SJCRH30 (cell line): ENCODE data around the gene MEIS2. TPM values are rescaled to one million over a fixed set of nuclear protein-coding genes. Genes with fewer than 3 reads are reported as not detected.

Source experiments
- DNase-seq, 2 experiments: peaks; one replicate each; pipeline ENCODE4 v3.0.0-alpha.2; 2015 to 2020
- H3K27ac ChIP-seq: fragments of 250-450 bp; sonication (Bioruptor Pico); 2 replicates; pipeline ENCODE4 v1.5.1; 2020; ENCODE audit warnings: mild to moderate bottlenecking, moderate library complexity
- H3K27me3 ChIP-seq: fragments of 250-450 bp; sonication (Bioruptor Pico); 2 replicates; pipeline ENCODE4 v1.5.1; 2020; ENCODE audit warnings: mild to moderate bottlenecking, moderate library complexity
- H3K36me3 ChIP-seq: fragments of 250-450 bp; sonication (Bioruptor Pico); 2 replicates; pipeline ENCODE4 v1.5.1; 2020; ENCODE audit warnings: mild to moderate bottlenecking, moderate library complexity
- H3K4me1 ChIP-seq: fragments of 250-450 bp; sonication (Bioruptor Pico); 2 replicates; pipeline ENCODE4 v1.5.1; 2020; ENCODE audit warnings: mild to moderate bottlenecking, moderate library complexity
- H3K4me3 ChIP-seq: fragments of 250-450 bp; sonication (Bioruptor Pico); 2 replicates; pipeline ENCODE4 v1.5.1; 2020; ENCODE audit warnings: mild to moderate bottlenecking, moderate library complexity
- H3K9me3 ChIP-seq: fragments of 250-450 bp; sonication (Bioruptor Pico); replicated peaks from 2 replicates; pipeline ENCODE4 v1.5.1; 2020; ENCODE audit warnings: mild to moderate bottlenecking, moderate library complexity
- total RNA-seq: library from RNA; depleted of rRNA; stranded (reverse); fragments of >200 nt; shearing (Covaris generic); gene quantifications from 2 replicates; pipeline ENCODE4 v1.2.3, GENCODE V29; 2014

MEIS2 gene
- total RNA-seq, 1 experiment from 2014 or later, result 18.4 TPM

DNA sequence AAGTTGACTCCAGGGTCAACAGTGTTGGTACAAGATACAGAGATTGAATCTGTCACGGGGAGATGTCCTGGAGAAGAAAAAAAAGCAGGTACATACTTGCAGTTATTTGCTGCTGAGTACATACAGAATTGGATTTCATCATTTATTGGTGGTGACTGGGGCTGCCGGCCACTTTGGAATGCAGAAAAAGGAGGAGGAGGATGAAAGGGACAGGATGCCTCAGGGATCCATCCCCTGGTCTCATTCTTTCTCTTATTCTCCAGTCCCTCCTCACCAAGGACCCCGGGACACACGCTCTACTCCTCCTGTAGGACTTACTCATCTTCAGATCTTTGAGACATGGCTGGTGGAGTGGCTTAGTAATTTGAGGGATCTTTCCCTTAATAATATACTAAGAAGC is 30.0 kb upstream of the MEIS2 start:
- Histone ChIP-seq H3K27me3 (no peaks in the 10 kb centered on the region), H3K9me3 (no peaks in the 10 kb centered on the region), H3K4me3 (no peak overlapping the region), H3K36me3 (no peaks in the 10 kb centered on the region), H3K27ac (no peak overlapping the region), H3K4me1 (no peaks in the 10 kb centered on the region)
- no peak for DNase-seq

- H3K4me1 ChIP-seq, result no peaks in the 10 kb centered on the region
- DNase-seq, result no peak
- H3K9me3 ChIP-seq, result no peaks in the 10 kb centered on the region
- no peaks in the 10 kb centered on the region for H3K36me3 ChIP-seq
- H3K4me3 ChIP-seq, result no peak overlapping the region
- no peak overlapping the region for H3K27ac ChIP-seq
- no peaks in the 10 kb centered on the region for H3K27me3 ChIP-seq
Observed at GRCh38 chr15:37125143-37125542, 24.8 kb upstream of the MEIS2 start.

DNA sequence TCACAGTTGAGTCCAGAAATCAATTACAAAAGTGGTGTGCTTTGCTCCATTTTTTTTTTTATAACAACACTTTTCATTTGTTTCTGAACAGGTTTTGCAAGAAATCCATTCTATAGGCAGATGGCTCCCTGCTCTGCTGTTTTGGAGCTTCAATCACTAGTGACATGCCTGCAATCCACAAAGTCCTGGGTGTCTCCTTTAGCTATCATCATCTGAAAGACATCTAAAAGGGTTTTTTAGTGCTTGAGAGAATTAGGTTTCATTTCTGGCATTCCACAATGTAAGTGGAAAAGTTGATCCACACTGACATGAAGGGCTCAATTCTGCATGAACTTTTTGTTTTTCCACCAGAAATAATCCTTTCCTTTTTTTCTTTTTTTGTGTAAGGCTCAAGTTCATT is 24.0 kb upstream of the MEIS2 start:
- Histone ChIP-seq H3K27me3 (no peaks in the 10 kb centered on the region), H3K4me3 (no peak overlapping the region), H3K27ac (no peak overlapping the region), H3K4me1 (no peaks in the 10 kb centered on the region), H3K9me3 (no peaks in the 10 kb centered on the region), H3K36me3 (no peaks in the 10 kb centered on the region)
- no peak for DNase-seq

DNA sequence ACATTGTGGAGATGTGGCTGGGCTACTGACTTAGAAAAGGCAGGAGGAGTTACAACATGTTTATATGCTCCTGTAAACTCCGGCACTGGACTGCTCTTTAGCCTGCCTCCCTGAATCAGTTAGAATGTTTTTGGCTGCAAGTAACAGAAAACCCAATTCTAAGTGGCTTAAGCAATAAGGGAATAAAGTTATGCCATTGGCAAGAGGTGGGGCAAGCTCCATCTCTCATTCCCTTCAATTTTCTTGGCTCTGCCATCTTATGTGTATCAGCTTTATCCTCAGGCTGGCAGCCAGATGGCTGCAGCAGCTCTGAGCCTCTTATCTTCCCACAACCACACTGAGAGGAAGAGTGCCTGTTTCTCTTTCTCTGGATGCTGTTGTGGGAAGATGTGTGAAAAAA is 22.4 kb upstream of the MEIS2 start:
- no peaks in the 10 kb centered on the region for H3K36me3 ChIP-seq
- H3K27me3 ChIP-seq, result no peaks in the 10 kb centered on the region
- no peak overlapping the region for H3K27ac ChIP-seq
- DNase-seq, result no peak
- no peaks in the 10 kb centered on the region for H3K4me1 ChIP-seq
- no peak overlapping the region for H3K4me3 ChIP-seq
- H3K9me3 ChIP-seq, result no peaks in the 10 kb centered on the region

DNA sequence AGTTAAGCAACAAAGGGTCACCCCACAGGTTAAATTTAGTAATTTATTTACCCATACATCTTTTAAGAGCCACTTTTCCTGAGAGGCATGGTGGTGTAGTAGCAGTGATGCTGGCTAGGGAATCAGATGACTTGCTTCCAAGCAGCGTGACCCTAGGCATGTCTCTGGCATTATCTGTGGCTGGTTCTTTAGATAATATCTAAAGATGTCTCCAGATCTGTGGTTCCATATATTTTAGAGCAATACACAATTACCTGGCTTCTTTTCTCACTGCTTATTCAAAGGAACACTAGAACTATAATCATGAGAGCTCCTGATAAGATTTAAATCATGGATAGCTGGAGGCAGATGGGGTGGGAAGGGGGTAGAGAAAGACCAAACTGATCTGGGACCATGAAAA is 21.1 kb upstream of the MEIS2 start:
- Histone ChIP-seq H3K9me3 (no peaks in the 10 kb centered on the region), H3K27ac (no peak overlapping the region), H3K4me3 (no peak overlapping the region), H3K27me3 (no peaks in the 10 kb centered on the region), H3K4me1 (no peaks in the 10 kb centered on the region), H3K36me3 (no peaks in the 10 kb centered on the region)
- no peak for DNase-seq

GRCh38 chr15:37117030-37117429 is 16.7 kb upstream of the MEIS2 start:
- no peak for DNase-seq
- no peaks in the 10 kb centered on the region for H3K27me3 ChIP-seq
- no peak overlapping the region for H3K4me3 ChIP-seq
- no peak overlapping the region for H3K27ac ChIP-seq
- no peaks in the 10 kb centered on the region for H3K4me1 ChIP-seq
- no peaks in the 10 kb centered on the region for H3K9me3 ChIP-seq
- H3K36me3 ChIP-seq, result no peaks in the 10 kb centered on the region

- Histone ChIP-seq H3K4me1 (no peaks in the 10 kb centered on the region), H3K9me3 (no peaks in the 10 kb centered on the region), H3K27ac (no peak overlapping the region), H3K4me3 (no peak overlapping the region), H3K36me3 (no peaks in the 10 kb centered on the region), H3K27me3 (no peaks in the 10 kb centered on the region)
- DNase-seq, result no peak
Observed at GRCh38 chr15:37115538-37115937, 15.2 kb upstream of the MEIS2 start.

DNA sequence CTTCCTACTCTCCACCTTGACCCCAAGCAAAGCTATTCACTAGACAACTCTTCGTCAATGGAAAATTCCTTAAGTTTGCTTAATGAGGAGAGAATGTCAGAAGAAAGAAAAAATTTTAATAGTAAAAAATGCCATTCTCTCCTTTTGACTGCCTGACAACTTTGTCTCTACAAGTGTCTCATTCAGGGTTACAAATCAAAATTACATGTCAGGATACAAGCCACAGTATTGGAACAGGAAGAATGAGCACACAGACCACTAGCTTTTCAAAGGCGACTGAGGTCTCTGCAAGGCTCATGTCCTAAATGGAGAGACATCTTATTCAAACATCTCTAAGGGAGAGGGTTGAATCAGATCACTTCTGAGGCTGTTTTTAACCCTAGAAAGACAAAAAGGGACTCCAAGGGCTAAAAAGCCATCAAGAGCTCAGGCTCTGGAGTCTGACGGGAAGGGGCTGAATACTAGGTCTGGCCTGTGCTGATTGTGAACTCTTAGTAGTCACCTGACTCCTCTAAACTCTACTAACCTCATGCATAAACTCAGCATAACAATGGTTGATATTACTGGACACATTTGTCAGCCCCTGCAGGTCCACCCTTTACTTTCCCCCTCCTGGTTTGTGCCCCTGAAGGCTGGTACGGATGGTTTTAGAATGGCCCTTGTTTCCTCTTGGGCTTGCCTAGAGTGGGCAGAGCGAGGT is 12.8 kb upstream of the MEIS2 start:
- Histone ChIP-seq H3K27ac (no peak overlapping the region), H3K36me3 (no peaks in the 10 kb centered on the region), H3K9me3 (no peaks in the 10 kb centered on the region), H3K27me3 (no peaks in the 10 kb centered on the region), H3K4me3 (no peak overlapping the region), H3K4me1 (no peaks in the 10 kb centered on the region)
- no peak for DNase-seq

GRCh38 chr15:37112171-37112570 is 11.8 kb upstream of the MEIS2 start:
- DNase-seq, result no peak
- H3K9me3 ChIP-seq, result no peaks in the 10 kb centered on the region

DNA sequence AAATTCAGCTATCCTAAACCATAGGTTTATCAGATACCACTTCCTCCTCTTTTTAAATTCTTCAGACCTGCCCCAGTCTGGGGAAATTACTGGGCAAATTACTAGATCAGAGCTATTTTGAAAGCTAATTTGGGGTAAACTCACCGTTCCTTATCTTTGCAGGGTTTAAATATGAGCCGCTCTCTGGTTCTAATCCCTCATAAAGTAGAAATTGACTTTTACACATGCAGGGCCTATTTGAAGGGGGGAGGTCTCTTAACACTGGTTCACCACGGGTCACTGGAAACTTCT is 11.0 kb upstream of the MEIS2 start:
- no peak for DNase-seq
- H3K27ac ChIP-seq, result no peak overlapping the region
- H3K9me3 ChIP-seq, result no peaks in the 10 kb centered on the region
- no peaks in the 10 kb centered on the region for H3K27me3 ChIP-seq
- no peaks in the 10 kb centered on the region for H3K4me1 ChIP-seq
- no peaks in the 10 kb centered on the region for H3K36me3 ChIP-seq
- no peak overlapping the region for H3K4me3 ChIP-seq

More at GRCh38 chr15:37112171-37112570, 11.8 kb upstream of the MEIS2 start:
- H3K27me3 ChIP-seq, result no peaks in the 10 kb centered on the region
- no peak overlapping the region for H3K4me3 ChIP-seq
- H3K27ac ChIP-seq, result no peak overlapping the region
- H3K36me3 ChIP-seq, result no peaks in the 10 kb centered on the region
- H3K4me1 ChIP-seq, result no peaks in the 10 kb centered on the region

DNA sequence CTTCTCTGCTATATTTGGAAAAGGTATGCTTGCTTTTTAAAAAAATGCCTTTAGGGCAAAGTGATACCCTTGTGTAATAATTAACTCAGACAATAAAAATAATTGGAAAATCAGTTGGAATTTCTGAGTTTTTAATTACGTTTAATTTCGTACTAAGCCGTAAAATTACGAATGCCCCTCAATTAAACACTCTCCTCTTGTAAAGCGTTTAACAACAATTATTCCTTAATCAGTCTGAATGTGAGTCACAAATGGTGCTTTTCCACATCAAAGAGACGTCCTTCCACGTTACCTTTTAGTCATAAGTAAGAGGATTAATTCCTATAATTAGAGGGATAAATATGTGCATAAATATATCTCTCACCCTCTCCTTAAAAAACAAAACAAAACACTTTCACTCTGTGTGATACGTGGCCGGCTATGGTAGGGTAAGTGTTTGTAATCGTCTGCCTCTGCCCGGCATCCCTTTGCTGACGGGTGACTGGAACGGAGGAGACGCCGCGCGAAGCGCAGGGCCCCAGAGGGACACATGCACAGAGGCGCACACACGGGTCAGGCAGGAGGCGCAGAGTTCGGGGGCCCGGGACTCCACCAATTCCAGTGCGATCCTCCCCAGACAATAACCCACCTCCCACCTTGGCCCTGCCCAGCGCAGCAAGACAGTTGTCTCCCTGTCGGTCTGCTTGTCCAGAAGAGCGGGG is 9.7 kb upstream of the MEIS2 start:
- no peaks in the 10 kb centered on the region for H3K4me1 ChIP-seq
- H3K9me3 ChIP-seq, result no peaks in the 10 kb centered on the region
- no peak overlapping the region for H3K27ac ChIP-seq
- H3K27me3 ChIP-seq, result no peaks in the 10 kb centered on the region
- no peaks in the 10 kb centered on the region for H3K36me3 ChIP-seq
- H3K4me3 ChIP-seq, result no peak overlapping the region
- DNase-seq, result no peak

GRCh38 chr15:37109168-37109871 is 9.0 kb upstream of the MEIS2 start:
- no peak overlapping the region for H3K4me3 ChIP-seq
- H3K27ac ChIP-seq, result no peak overlapping the region
- H3K27me3 ChIP-seq, result no peaks in the 10 kb centered on the region
- DNase-seq, result no peak
- H3K4me1 ChIP-seq, result peaks cover 2% of the 10 kb centered on the region
- H3K36me3 ChIP-seq, result no peaks in the 10 kb centered on the region
- H3K9me3 ChIP-seq, result no peaks in the 10 kb centered on the region

GRCh38 chr15:37108381-37109167 is 8.2 kb upstream of the MEIS2 start:
- Histone ChIP-seq H3K27ac (no peak overlapping the region), H3K4me1 (peaks cover 4% of the 10 kb centered on the region), H3K36me3 (no peaks in the 10 kb centered on the region), H3K9me3 (no peaks in the 10 kb centered on the region), H3K27me3 (no peaks in the 10 kb centered on the region), H3K4me3 (no peak overlapping the region)
- DNase-seq, result no peak

- Histone ChIP-seq H3K27me3 (no peaks in the 10 kb centered on the region), H3K36me3 (no peaks in the 10 kb centered on the region), H3K27ac (no peak overlapping the region), H3K4me1 (peaks cover 4% of the 10 kb centered on the region), H3K9me3 (no peaks in the 10 kb centered on the region), H3K4me3 (no peak overlapping the region)
- DNase-seq, result no peak
Observed at GRCh38 chr15:37107744-37108380, 7.5 kb upstream of the MEIS2 start.
